ENCODE results near the gene LRTM1.

- no peak for TF ChIP-seq CTCF (IDR thresholded peaks at IDR 0.05)
- no peak for TF ChIP-seq EZH2 (IDR thresholded peaks at IDR 0.05)
- TF ChIP-seq EZH2phosphoT487 (IDR thresholded peaks at IDR 0.05) = no peak
Observed at GRCh38 chr3:54915976-54916375, 11.9 kb downstream of the LRTM1 start.

Data from neural progenitor cell (in vitro differentiated cells).